Activated T-helper 2 cell treated with anti-CD3 and anti-CD28 coated beads, Interferon-gamma antibody, Interleukin-2, Interleukin-4, amounts not matched to agents 10 μg/mL and 5 μg/mL and 100 μg/mL, durations not matched to agents 14 hours and 24 hours and 36 hours (primary cell): Measurements from ENCODE around the gene SETD6. TPM values are rescaled to one million over a fixed set of nuclear protein-coding genes. Genes with fewer than 3 reads are reported as not detected.
A peak's percentile ranks its signal among the peaks of the same experiment; 100 is the strongest.
"Not testable (repeated sequence)": the region's sequence is repeated elsewhere in the genome, so short reads cannot be mapped to it uniquely, and the experiment has no call there.

Experiments used
- DNase-seq: peaks from one replicate; pipeline ENCODE4 v3.0.0; 2021; ENCODE audit warnings: low spot score
- H3K27ac Mint-ChIP-seq: one replicate; pipeline ENCODE4 v1.8.0; 2021; ENCODE audit warnings: mixed read lengths
- H3K27me3 Mint-ChIP-seq: one replicate; pipeline ENCODE4 v1.8.0; 2021; ENCODE audit warnings: low read depth, mixed read lengths
- H3K36me3 Mint-ChIP-seq: one replicate; pipeline ENCODE4 v1.8.0; 2021; ENCODE audit warnings: low read depth, mixed read lengths
- H3K4me1 Mint-ChIP-seq: one replicate; pipeline ENCODE4 v1.8.0; 2021; ENCODE audit warnings: low read depth, mixed read lengths
- H3K4me3 Mint-ChIP-seq: one replicate; pipeline ENCODE4 v1.8.0; 2021; ENCODE audit warnings: low read depth, mild to moderate bottlenecking, moderate library complexity, mixed read lengths
- H3K9me3 Mint-ChIP-seq: one replicate; pipeline ENCODE4 v1.8.0; 2021; ENCODE audit warnings: mixed read lengths
- intact Hi-C: fragments of 100-400 bp; cut with micrococcal nuclease; formaldehyde crosslinking; loops from one replicate; pipeline ENCODE4 v1.15.1; 2023
- total RNA-seq: library from RNA; stranded (reverse); gene quantifications from 2 replicates; pipeline ENCODE4 v1.2.3, GENCODE V29; 2022

The SETD6 gene
- total RNA-seq, 1 donor from 2014 or later = 24.4 TPM

DNA sequence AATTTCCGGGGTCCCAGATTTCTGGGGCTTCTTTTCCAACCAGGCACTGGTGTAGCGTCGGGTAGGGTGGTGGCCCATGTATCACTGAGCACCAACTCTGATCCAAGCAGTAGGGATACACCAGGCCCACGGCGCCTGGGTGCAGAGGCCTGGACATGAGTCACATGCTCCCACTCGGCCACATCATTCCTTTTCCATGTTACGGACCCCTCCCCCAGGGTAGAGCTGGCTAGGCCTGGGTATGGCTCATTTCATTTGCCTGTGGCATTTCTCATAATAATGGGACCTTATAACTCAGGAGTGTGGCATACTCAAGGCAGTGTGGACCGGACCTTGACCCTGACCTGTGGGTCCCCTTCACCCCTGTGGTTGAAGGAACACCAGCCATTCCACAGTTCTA is 33.4 kb upstream of the SETD6 start:
- Mint-ChIP-seq H3K4me1 (no peaks in the 10 kb centered on the region), H3K27me3 (peaks cover 8% of the 10 kb centered on the region), H3K9me3 (no peaks in the 10 kb centered on the region), H3K36me3 (no peaks in the 10 kb centered on the region), H3K4me3 (no peak overlapping the region), H3K27ac (no peak overlapping the region)
- intact Hi-C loops = no loop called here
- no peak for DNase-seq

- no peak overlapping the region for H3K4me3 Mint-ChIP-seq
- no peak for DNase-seq
- no peaks in the 10 kb centered on the region for H3K36me3 Mint-ChIP-seq
- intact Hi-C loops = no loop called here
- no peaks in the 10 kb centered on the region for H3K9me3 Mint-ChIP-seq
- H3K4me1 Mint-ChIP-seq = no peaks in the 10 kb centered on the region
- H3K27me3 Mint-ChIP-seq = peaks cover 4% of the 10 kb centered on the region
- H3K27ac Mint-ChIP-seq = no peak overlapping the region
Observed at GRCh38 chr16:58485184-58485887, 30.0 kb upstream of the SETD6 start.

DNA sequence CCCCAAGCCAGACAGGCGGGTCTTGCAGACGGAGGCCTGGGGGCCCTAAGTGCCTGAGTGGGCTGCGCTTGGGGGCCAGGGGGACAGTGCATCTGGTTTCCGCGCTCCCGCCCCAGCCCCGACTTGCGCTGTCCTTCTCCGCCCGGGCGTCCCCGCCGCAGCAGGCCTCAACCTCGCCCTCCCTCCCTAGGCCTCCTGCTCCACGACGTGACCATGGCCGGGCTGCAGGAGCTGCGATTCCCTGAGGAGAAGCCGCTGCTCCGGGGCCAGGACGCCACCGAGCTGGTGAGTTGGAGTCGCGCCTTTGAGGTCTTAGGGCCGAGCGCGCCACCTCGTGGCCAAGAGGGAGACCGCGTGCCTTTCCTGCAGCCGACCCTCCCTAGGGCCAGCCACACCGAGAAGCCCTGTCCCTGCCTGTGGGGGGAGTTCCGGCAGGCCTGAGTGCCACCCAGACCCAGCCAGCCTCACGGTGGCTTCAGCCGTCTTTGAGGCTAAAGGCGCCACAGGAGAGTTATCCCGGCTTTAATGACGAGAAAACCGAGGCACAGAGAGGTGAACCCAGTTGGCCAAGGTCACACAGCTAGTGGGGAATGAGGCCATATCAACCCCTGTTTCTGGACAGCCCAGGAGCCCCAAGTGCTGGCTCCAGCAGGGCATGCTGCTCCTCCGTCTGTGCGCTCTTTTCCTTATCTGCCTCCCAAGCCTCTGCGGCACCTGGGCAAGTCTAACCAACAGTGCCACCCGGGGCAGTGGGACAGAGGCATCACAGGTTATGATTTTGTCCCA is 27.6 kb upstream of the SETD6 start:
- Mint-ChIP-seq H3K4me3 (no peak overlapping the region), H3K27ac (no peak overlapping the region), H3K4me1 (no peaks in the 10 kb centered on the region), H3K9me3 (no peaks in the 10 kb centered on the region), H3K27me3 (peaks cover 4% of the 10 kb centered on the region), H3K36me3 (no peaks in the 10 kb centered on the region)
- intact Hi-C loops = loop anchor here (1.0 kb wide), 1 partner anchor 151 kb away; no protein-coding TSS in a partner anchor
- peak; percentile 50 for DNase-seq

DNA sequence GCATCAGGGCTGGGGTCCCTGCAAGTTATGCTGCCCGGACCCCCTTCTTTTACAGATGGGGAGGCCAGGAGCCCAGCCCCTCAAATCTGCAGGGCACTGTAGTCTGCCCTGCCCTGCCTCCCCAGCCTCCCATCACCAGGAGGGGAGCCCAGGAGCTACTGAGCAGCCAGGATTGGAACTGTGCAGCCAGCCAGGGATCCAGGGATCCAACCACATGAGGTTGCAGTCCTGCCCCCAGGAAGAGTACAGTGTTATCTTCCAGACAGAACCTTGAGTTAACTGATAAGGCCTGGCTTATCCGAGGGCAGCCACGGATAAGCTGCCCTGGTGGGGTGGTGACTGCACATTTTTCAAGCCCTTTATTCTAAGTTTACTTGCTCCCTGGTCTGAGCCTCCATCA is 26.8 kb upstream of the SETD6 start:
- Mint-ChIP-seq H3K27ac (no peak overlapping the region), H3K9me3 (no peaks in the 10 kb centered on the region)
- DNase-seq = no peak

GRCh38 chr16:58490065-58490464 is 25.3 kb upstream of the SETD6 start:
- peaks cover 4% of the 10 kb centered on the region for H3K27me3 Mint-ChIP-seq
- no peaks in the 10 kb centered on the region for H3K4me1 Mint-ChIP-seq
- H3K9me3 Mint-ChIP-seq = no peaks in the 10 kb centered on the region
- no peak for DNase-seq
- no peak overlapping the region for H3K27ac Mint-ChIP-seq
- H3K36me3 Mint-ChIP-seq = no peaks in the 10 kb centered on the region
- H3K4me3 Mint-ChIP-seq = no peak overlapping the region
- intact Hi-C loops = no loop called here

More for the DNA sequence above, 26.8 kb upstream of the SETD6 start:
- Mint-ChIP-seq H3K4me3 (no peak overlapping the region), H3K36me3 (no peaks in the 10 kb centered on the region), H3K27me3 (peaks cover 4% of the 10 kb centered on the region), H3K4me1 (no peaks in the 10 kb centered on the region)
- intact Hi-C loops = no loop called here

DNA sequence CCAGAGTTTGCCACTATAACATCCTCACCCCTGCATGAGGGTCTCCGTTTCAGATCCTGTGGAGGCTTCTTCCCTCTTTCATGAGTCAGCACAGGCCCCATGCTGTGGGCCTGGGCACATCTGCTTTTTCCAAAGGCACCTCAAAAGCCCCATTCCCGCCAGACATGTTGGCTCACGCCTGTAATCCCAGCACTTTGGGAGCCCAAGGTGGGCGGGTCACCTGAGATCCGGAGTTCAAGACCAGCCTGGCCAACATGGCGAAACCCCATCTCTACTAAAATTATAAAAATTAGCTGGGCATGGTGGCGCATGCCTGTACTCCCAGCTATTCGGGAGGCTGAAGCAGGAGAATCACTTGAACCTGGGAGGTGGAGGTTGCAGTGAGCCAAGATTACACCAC is 24.8 kb upstream of the SETD6 start:
- H3K4me3 Mint-ChIP-seq, H3K27ac Mint-ChIP-seq, H3K9me3 Mint-ChIP-seq: not testable (repeated sequence)

GRCh38 chr16:58492066-58492465 is 23.3 kb upstream of the SETD6 start:
- no peak overlapping the region for H3K4me3 Mint-ChIP-seq
- intact Hi-C loops = no loop called here
- DNase-seq = no peak
- no peaks in the 10 kb centered on the region for H3K9me3 Mint-ChIP-seq
- H3K36me3 Mint-ChIP-seq = no peaks in the 10 kb centered on the region
- peaks cover 2% of the 10 kb centered on the region for H3K27me3 Mint-ChIP-seq
- no peak overlapping the region for H3K27ac Mint-ChIP-seq
- peaks cover 5% of the 10 kb centered on the region for H3K4me1 Mint-ChIP-seq

More for the DNA sequence above, 24.8 kb upstream of the SETD6 start:
- DNase-seq, H3K27me3 Mint-ChIP-seq, H3K4me1 Mint-ChIP-seq, H3K36me3 Mint-ChIP-seq, intact Hi-C loops: not testable (repeated sequence)

DNA sequence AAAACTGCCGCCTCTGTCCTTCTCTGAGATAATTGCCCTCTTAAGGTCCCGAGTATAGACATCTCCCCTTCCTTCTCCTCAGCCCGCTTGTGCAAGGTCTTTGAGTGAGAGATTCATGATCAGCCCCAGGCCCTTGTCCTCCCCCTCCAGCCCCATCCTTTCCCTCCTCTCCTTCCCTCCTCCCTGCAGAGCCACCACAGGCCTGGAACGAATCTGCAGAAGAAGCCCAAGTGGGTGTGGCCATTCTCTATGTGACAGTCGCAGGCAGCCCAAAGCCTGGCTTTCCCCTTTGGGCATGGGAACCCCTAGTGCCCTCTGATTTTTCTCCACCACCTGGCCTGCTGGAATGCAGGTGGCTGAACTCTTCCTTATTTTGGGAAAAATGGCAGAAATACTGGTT is 22.6 kb upstream of the SETD6 start:
- Mint-ChIP-seq H3K27ac (no peak overlapping the region), H3K4me3 (no peak overlapping the region), H3K4me1 (peaks cover 6% of the 10 kb centered on the region), H3K27me3 (peaks cover 2% of the 10 kb centered on the region), H3K9me3 (no peaks in the 10 kb centered on the region), H3K36me3 (no peaks in the 10 kb centered on the region)
- intact Hi-C loops = no loop called here
- no peak for DNase-seq

DNA sequence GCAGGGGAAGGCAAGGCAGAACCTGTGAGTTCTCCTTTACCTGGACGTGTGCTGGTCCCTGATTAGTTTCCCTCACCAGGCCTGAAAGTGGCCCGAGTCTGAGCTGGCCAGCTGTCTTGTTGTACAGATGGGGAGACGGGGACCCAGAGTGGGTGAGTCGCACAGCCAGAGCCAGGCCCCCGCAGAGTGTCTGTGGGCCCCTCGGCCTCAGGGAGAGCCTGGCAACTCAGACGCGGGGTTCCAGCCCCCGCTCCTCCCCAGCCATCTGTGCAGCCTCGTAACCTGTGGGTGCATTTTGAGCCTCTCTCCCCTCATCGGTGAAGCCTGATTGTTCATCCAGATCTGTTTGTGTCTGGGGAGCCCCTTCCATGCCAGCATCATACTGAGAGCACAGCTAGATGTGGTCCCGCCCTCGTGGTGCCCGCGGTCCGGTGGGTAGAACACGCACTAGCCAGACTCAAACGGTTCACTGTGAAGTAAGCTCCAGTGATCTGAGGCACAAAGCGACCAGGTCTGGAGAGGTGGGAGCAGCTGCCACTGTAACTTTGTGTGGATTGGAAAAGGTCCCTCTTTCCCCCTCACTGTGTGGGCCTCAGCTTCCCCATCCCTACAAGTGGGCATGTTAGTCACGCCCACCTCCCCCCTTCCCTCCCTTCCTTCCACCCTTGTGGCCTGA is 21.4 kb upstream of the SETD6 start:
- no peak overlapping the region for H3K4me3 Mint-ChIP-seq
- H3K4me1 Mint-ChIP-seq = peaks cover 8% of the 10 kb centered on the region
- H3K27me3 Mint-ChIP-seq = peaks cover 2% of the 10 kb centered on the region
- H3K36me3 Mint-ChIP-seq = no peaks in the 10 kb centered on the region
- H3K27ac Mint-ChIP-seq = no peak overlapping the region
- intact Hi-C loops = no loop called here
- no peaks in the 10 kb centered on the region for H3K9me3 Mint-ChIP-seq
- no peak for DNase-seq

DNA sequence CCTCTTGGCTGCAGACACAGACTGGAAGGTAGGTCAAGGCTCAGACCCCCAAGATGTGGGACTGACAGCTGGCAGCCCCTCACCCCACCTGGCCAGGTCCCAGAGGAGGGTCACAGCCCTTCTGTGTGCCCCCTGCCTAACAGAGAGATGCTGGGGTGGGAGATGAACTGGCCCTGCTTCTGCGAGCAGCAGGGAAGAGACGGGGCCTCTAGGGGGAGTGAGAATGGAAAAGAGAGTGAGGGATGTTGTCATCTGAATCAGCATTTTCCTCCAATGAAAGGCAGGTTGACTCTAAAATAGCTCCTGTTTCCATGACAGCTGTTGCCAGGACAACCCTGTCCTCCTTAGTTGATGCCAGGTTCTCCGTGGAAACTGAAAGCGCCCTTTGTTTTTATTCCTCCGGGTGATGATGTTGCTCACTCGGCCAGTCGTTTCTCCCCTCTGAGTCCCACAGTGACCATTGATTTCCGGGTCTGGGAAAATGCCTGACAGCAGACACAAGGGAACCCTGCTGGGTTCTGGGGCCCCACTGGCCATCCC is 20.3 kb upstream of the SETD6 start:
- peaks cover 2% of the 10 kb centered on the region for H3K27me3 Mint-ChIP-seq
- peak overlapping the region; percentile 63 for H3K27ac Mint-ChIP-seq
- no peaks in the 10 kb centered on the region for H3K9me3 Mint-ChIP-seq
- no peaks in the 10 kb centered on the region for H3K36me3 Mint-ChIP-seq
- H3K4me1 Mint-ChIP-seq = peaks cover 9% of the 10 kb centered on the region
- intact Hi-C loops = loop anchor here (5.0 kb wide), 2 partner anchors 103 to 237 kb away; partner anchors contain the start of genes GINS3 and GOT2
- no peak overlapping the region for H3K4me3 Mint-ChIP-seq
- peak; percentile 71 for DNase-seq

DNA sequence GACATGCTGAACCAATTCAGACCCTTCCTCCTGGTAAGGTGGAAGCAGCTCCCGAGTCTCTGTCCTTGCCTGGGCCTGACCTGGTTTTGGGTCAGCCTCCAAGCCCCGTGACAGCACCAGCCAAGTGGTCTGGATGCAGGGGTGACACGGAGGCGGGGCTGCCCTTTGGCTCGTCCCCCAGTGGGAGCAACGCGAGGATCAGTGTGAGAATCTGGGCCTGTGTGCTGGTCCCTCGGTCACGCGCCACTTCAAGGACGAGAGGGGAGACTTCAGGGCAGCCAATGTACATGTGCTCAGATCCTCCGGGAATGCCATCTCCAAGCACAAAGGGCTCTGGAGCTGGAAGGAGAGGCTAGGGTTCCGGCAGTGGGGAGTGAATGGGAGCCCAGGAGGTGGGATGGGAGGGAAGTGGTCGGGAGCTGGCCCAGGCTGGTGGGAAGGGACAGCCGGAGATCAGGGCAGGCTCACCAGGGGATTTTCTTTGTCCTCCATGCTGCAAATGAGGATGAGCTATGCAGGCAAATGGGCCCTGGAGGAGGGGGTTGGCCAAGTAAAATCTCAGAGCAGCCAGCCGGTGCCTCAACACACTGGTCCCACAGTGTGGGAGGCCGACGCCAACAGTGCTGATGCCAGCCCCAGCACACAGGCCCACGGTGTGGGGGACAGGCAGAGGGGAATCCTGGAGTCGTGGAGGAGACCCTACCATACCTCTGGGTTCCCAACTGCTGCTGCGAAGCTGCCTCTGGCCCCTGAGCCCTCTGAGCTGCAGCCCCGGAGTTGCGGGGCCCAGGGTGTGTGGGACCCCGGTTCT is 19.6 kb upstream of the SETD6 start:
- no peak overlapping the region for H3K4me3 Mint-ChIP-seq
- DNase-seq = no peak
- H3K27me3 Mint-ChIP-seq = peaks cover 2% of the 10 kb centered on the region
- no peaks in the 10 kb centered on the region for H3K9me3 Mint-ChIP-seq
- H3K36me3 Mint-ChIP-seq = no peaks in the 10 kb centered on the region
- H3K27ac Mint-ChIP-seq = peak overlapping the region; percentile 63
- peaks cover 10% of the 10 kb centered on the region for H3K4me1 Mint-ChIP-seq
- intact Hi-C loops = loop anchor here (5.0 kb wide), 2 partner anchors 103 to 237 kb away; partner anchors contain the start of genes GINS3 and GOT2

DNA sequence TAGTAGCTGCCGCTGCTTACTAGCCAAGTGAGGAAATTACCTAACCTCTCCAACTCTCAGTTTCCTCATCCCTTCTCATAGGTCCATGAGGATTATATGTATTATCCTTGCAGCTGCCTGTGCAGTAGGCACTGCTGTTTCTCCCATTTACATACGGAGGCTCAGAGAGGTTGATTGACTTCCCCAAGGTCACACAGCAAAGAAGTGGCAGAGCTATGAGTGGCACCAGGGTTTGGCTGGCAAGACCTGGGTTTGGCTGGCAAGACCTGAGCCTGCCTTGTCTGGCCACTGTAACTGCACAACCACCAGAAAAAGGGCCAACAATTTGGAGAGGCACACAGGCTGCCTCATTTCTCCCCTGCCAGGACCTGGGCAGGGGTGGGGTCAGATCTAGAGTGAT is 17.8 kb upstream of the SETD6 start:
- intact Hi-C loops = loop anchor here (5.0 kb wide), 2 partner anchors 105 to 235 kb away; partner anchors contain the start of genes GINS3 and GOT2
- Mint-ChIP-seq H3K4me1 (peaks cover 14% of the 10 kb centered on the region), H3K27me3 (peaks cover 2% of the 10 kb centered on the region), H3K36me3 (no peaks in the 10 kb centered on the region), H3K9me3 (no peaks in the 10 kb centered on the region), H3K27ac (no peak overlapping the region), H3K4me3 (no peak overlapping the region)
- no peak for DNase-seq
